ENCODE data around the gene PPP2R2C.

The PPP2R2C gene

GRCh38 chr4:6469898-6470501 is 2.4 kb downstream of the PPP2R2C start:
- DNase-seq (ENCODE audit: low read depth in 2 of 2): no peak

GRCh38 chr4:6469144-6469543 is 3.3 kb downstream of the PPP2R2C start:
- no peak for DNase-seq (ENCODE audit: low read depth in 2 of 2)

- DNase-seq (ENCODE audit: low read depth in 2 of 2): no peak
Observed at GRCh38 chr4:6468376-6468775, 4.0 kb downstream of the PPP2R2C start.

GRCh38 chr4:6467600-6467999 is 4.8 kb downstream of the PPP2R2C start:
- DNase-seq (ENCODE audit: low read depth in 2 of 2): no peak

- no peak for DNase-seq (ENCODE audit: low read depth in 2 of 2)
Observed at GRCh38 chr4:6466756-6467381, 5.5 kb downstream of the PPP2R2C start.

GRCh38 chr4:6465955-6466354 is 6.5 kb downstream of the PPP2R2C start:
- DNase-seq (ENCODE audit: low read depth in 2 of 2): no peak

- no peak for DNase-seq (ENCODE audit: low read depth in 2 of 2)
Observed at GRCh38 chr4:6464842-6465588, 7.4 kb downstream of the PPP2R2C start.

GRCh38 chr4:6463311-6464289 is 8.8 kb downstream of the PPP2R2C start:
- no peak for DNase-seq (ENCODE audit: low read depth in 2 of 2)

GRCh38 chr4:6461301-6462165 is 10.9 kb downstream of the PPP2R2C start:
- DNase-seq (ENCODE audit: low read depth in 2 of 2): no peak

- DNase-seq (ENCODE audit: low read depth in 2 of 2): no peak
Observed at GRCh38 chr4:6460876-6461275, 11.5 kb downstream of the PPP2R2C start.

- DNase-seq (ENCODE audit: low read depth in 2 of 2): no peak
Observed at GRCh38 chr4:6458528-6458927, 13.9 kb downstream of the PPP2R2C start.

GRCh38 chr4:6456450-6456849 is 16.0 kb downstream of the PPP2R2C start:
- no peak for DNase-seq (ENCODE audit: low read depth in 2 of 2)

GRCh38 chr4:6454112-6454910 is 18.1 kb downstream of the PPP2R2C start:
- no peak for DNase-seq (ENCODE audit: low read depth in 2 of 2)

GRCh38 chr4:6453688-6453990 is 18.8 kb downstream of the PPP2R2C start:
- no peak for DNase-seq (ENCODE audit: low read depth in 2 of 2)

- DNase-seq (ENCODE audit: low read depth in 2 of 2): no peak
Observed at GRCh38 chr4:6452897-6453687, 19.3 kb downstream of the PPP2R2C start.

- DNase-seq (ENCODE audit: low read depth in 2 of 2): no peak
Observed at GRCh38 chr4:6452116-6452896, 20.1 kb downstream of the PPP2R2C start.

- no peak for DNase-seq (ENCODE audit: low read depth in 2 of 2)
Observed at GRCh38 chr4:6451309-6451708, 21.1 kb downstream of the PPP2R2C start.

- DNase-seq (ENCODE audit: low read depth in 2 of 2): no peak
Observed at GRCh38 chr4:6450709-6451108, 21.7 kb downstream of the PPP2R2C start.
